ENCODE results near the gene HIKESHI.
A peak's percentile ranks its signal among the peaks of the same experiment; 100 is the strongest.

Gene HIKESHI

GRCh38 chr11:86302092-86302793 is at the start of gene HIKESHI:
Gene HIKESHI, plus strand, starts transcription at chr11:86302240. Its CDS starts 209 bp downstream, at chr11:86302449.
- peaks cover 6% of the 10 kb centered on the region for H3K36me3 ChIP-seq
- peak within 1 kb of the TSS; percentile 89 for H3K27ac ChIP-seq

GRCh38 chr11:86255896-86256295 is 46.1 kb upstream of the HIKESHI start:
- TF ChIP-seq CTCF (IDR thresholded peaks at IDR 0.05; ENCODE audit: low read depth, low read length): no peak
- H3K36me3 ChIP-seq: peaks cover 43% of the 10 kb centered on the region
- H3K27me3 ChIP-seq (ENCODE audit: insufficient read depth, low read depth, severe bottlenecking): no peaks in the 10 kb centered on the region
- H3K4me3 ChIP-seq (ENCODE audit: low read depth, low read length): no peak overlapping the region
- H3K9me3 ChIP-seq (ENCODE audit: severe bottlenecking): no peaks in the 10 kb centered on the region
- H3K27ac ChIP-seq: no peak overlapping the region
- no peak for DNase-seq

More at GRCh38 chr11:86302092-86302793, at the start of gene HIKESHI:
- TF ChIP-seq CTCF (IDR thresholded peaks at IDR 0.05; ENCODE audit: low read depth, low read length): no peak
- Histone ChIP-seq H3K9me3 (ENCODE audit: severe bottlenecking) (no peaks in the 10 kb centered on the region), H3K4me3 (ENCODE audit: low read depth, low read length) (peak within 1 kb of the TSS; percentile 82), H3K27me3 (ENCODE audit: insufficient read depth, low read depth, severe bottlenecking) (no peaks in the 10 kb centered on the region)
- peak; percentile 99 for DNase-seq

GRCh38 chr11:86256608-86257007 is 45.4 kb upstream of the HIKESHI start:
- Histone ChIP-seq H3K36me3 (peaks cover 43% of the 10 kb centered on the region), H3K4me3 (ENCODE audit: low read depth, low read length) (no peak overlapping the region)
- no peak for DNase-seq

GRCh38 chr11:86257446-86257845 is 44.6 kb upstream of the HIKESHI start:
- no peak overlapping the region for H3K4me3 ChIP-seq (ENCODE audit: low read depth, low read length)
- no peak overlapping the region for H3K27ac ChIP-seq
- TF ChIP-seq CTCF (IDR thresholded peaks at IDR 0.05; ENCODE audit: low read depth, low read length): no peak
- H3K36me3 ChIP-seq: peaks cover 42% of the 10 kb centered on the region
- no peak for DNase-seq
- H3K27me3 ChIP-seq (ENCODE audit: insufficient read depth, low read depth, severe bottlenecking): no peaks in the 10 kb centered on the region
- no peaks in the 10 kb centered on the region for H3K9me3 ChIP-seq (ENCODE audit: severe bottlenecking)

More at GRCh38 chr11:86256608-86257007, 45.4 kb upstream of the HIKESHI start:
- Histone ChIP-seq H3K9me3 (ENCODE audit: severe bottlenecking) (no peaks in the 10 kb centered on the region), H3K27ac (no peak overlapping the region), H3K27me3 (ENCODE audit: insufficient read depth, low read depth, severe bottlenecking) (no peaks in the 10 kb centered on the region)
- TF ChIP-seq CTCF (IDR thresholded peaks at IDR 0.05; ENCODE audit: low read depth, low read length): no peak

- TF ChIP-seq CTCF (IDR thresholded peaks at IDR 0.05; ENCODE audit: low read depth, low read length): no peak
- H3K36me3 ChIP-seq: peaks cover 52% of the 10 kb centered on the region
- no peak for DNase-seq
These were observed 42.3 kb upstream of the HIKESHI start for GRCh38 chr11:86259730-86260129.

GRCh38 chr11:86261328-86261727 is 40.7 kb upstream of the HIKESHI start:
- no peak overlapping the region for H3K27ac ChIP-seq
- no peaks in the 10 kb centered on the region for H3K9me3 ChIP-seq (ENCODE audit: severe bottlenecking)
- no peak overlapping the region for H3K4me3 ChIP-seq (ENCODE audit: low read depth, low read length)
- DNase-seq: no peak
- H3K36me3 ChIP-seq: peaks cover 55% of the 10 kb centered on the region
- TF ChIP-seq CTCF (IDR thresholded peaks at IDR 0.05; ENCODE audit: low read depth, low read length): no peak
- no peaks in the 10 kb centered on the region for H3K27me3 ChIP-seq (ENCODE audit: insufficient read depth, low read depth, severe bottlenecking)

More at GRCh38 chr11:86259730-86260129, 42.3 kb upstream of the HIKESHI start:
- Histone ChIP-seq H3K27me3 (ENCODE audit: insufficient read depth, low read depth, severe bottlenecking) (no peaks in the 10 kb centered on the region), H3K4me3 (ENCODE audit: low read depth, low read length) (no peak overlapping the region), H3K9me3 (ENCODE audit: severe bottlenecking) (no peaks in the 10 kb centered on the region), H3K27ac (no peak overlapping the region)

All from WERI-Rb-1 (cell line).